Measurements from ENCODE around the gene VWA3B. TPM values are rescaled to one million over a fixed set of nuclear protein-coding genes. Genes with fewer than 3 reads are reported as not detected.

Gene VWA3B
- total RNA-seq, 1 experiment from 2014 or later, result not detected

GRCh38 chr2:98269274-98269673 lies 182.3 kb downstream of the VWA3B start:
- no peak overlapping the region for H3K27ac ChIP-seq (ENCODE audit: low read depth, low read length, poor library complexity, severe bottlenecking)
- no TSS peak for BruUV-seq (replicated peaks)
- DNase-seq (ENCODE audit: low spot score), result peak; percentile 59
- peaks cover 3% of the 10 kb centered on the region for H3K9me3 ChIP-seq (ENCODE audit: low read depth, low read length, poor library complexity, severe bottlenecking)
- CTCF ChIA-PET, result interaction anchor here (1.8 kb wide), 1 partner anchor 462 kb away, joined by 5 read pairs; no protein-coding TSS in a partner anchor
- no peak overlapping the region for H3K4me3 ChIP-seq (ENCODE audit: low read depth, low read length, poor library complexity, severe bottlenecking)
- POLR2A ChIA-PET (ENCODE audit: low non-redundant PET), result no interaction called here
- TF ChIP-seq EZH2 (IDR thresholded peaks at IDR 0.05; ENCODE audit: borderline replicate concordance, low read depth, low read length, poor library complexity, severe bottlenecking), result no peak
- TF ChIP-seq CTCF (conservative IDR thresholded peaks at IDR 0.05; ENCODE audit: low read depth, low read length), result peak; percentile 71
- no peaks in the 10 kb centered on the region for H3K36me3 ChIP-seq (ENCODE audit: insufficient read depth, low read length, poor library complexity, severe bottlenecking)
- intact Hi-C loops (cut with micrococcal nuclease; ENCODE audit: unreplicated experiment), result loop anchor here (1.0 to 5.0 kb wide), 2 partner anchors 463 to 677 kb away; no protein-coding TSS in a partner anchor
- no peaks in the 10 kb centered on the region for H3K4me1 ChIP-seq (ENCODE audit: insufficient read depth, low read length, poor library complexity, severe bottlenecking)
- peaks cover 6% of the 10 kb centered on the region for H3K27me3 ChIP-seq (replicated peaks; ENCODE audit: insufficient read depth, low read depth, low read length, poor library complexity)

GRCh38 chr2:98269830-98270229 lies 182.9 kb downstream of the VWA3B start:
- TF ChIP-seq CTCF (conservative IDR thresholded peaks at IDR 0.05; ENCODE audit: low read depth, low read length) (no peak), EZH2 (IDR thresholded peaks at IDR 0.05; ENCODE audit: borderline replicate concordance, low read depth, low read length, poor library complexity, severe bottlenecking) (no peak)
- CTCF ChIA-PET, result interaction anchor here (1.8 kb wide), 1 partner anchor 463 kb away, joined by 5 read pairs; no protein-coding TSS in a partner anchor
- BruUV-seq (replicated peaks), result no TSS peak
- Histone ChIP-seq H3K4me1 (ENCODE audit: insufficient read depth, low read length, poor library complexity, severe bottlenecking) (no peaks in the 10 kb centered on the region), H3K27me3 (replicated peaks; ENCODE audit: insufficient read depth, low read depth, low read length, poor library complexity) (peaks cover 6% of the 10 kb centered on the region), H3K4me3 (ENCODE audit: low read depth, low read length, poor library complexity, severe bottlenecking) (no peak overlapping the region), H3K36me3 (ENCODE audit: insufficient read depth, low read length, poor library complexity, severe bottlenecking) (no peaks in the 10 kb centered on the region), H3K9me3 (ENCODE audit: low read depth, low read length, poor library complexity, severe bottlenecking) (no peaks in the 10 kb centered on the region), H3K27ac (ENCODE audit: low read depth, low read length, poor library complexity, severe bottlenecking) (no peak overlapping the region)
- POLR2A ChIA-PET (ENCODE audit: low non-redundant PET), result no interaction called here
- DNase-seq (ENCODE audit: low spot score), result no peak
- intact Hi-C loops (cut with micrococcal nuclease; ENCODE audit: unreplicated experiment), result loop anchor here (1.0 to 5.0 kb wide), 2 partner anchors 464 to 678 kb away; no protein-coding TSS in a partner anchor

GRCh38 chr2:98277162-98277859 lies 190.3 kb downstream of the VWA3B start:
- intact Hi-C loops (cut with micrococcal nuclease; ENCODE audit: unreplicated experiment), result no loop called here

More at GRCh38 chr2:98277162-98277859, 190.3 kb downstream of the VWA3B start:
- BruUV-seq (replicated peaks), result no TSS peak
- H3K27me3 ChIP-seq (replicated peaks; ENCODE audit: insufficient read depth, low read depth, low read length, poor library complexity), result peaks cover 22% of the 10 kb centered on the region
- no peak overlapping the region for H3K27ac ChIP-seq (ENCODE audit: low read depth, low read length, poor library complexity, severe bottlenecking)
- peaks cover 11% of the 10 kb centered on the region for H3K4me1 ChIP-seq (ENCODE audit: insufficient read depth, low read length, poor library complexity, severe bottlenecking)
- no peak overlapping the region for H3K4me3 ChIP-seq (ENCODE audit: low read depth, low read length, poor library complexity, severe bottlenecking)
- ChIA-PET CTCF (no interaction called here), POLR2A (ENCODE audit: low non-redundant PET) (no interaction called here)
- H3K36me3 ChIP-seq (ENCODE audit: insufficient read depth, low read length, poor library complexity, severe bottlenecking), result no peaks in the 10 kb centered on the region
- no peaks in the 10 kb centered on the region for H3K9me3 ChIP-seq (ENCODE audit: low read depth, low read length, poor library complexity, severe bottlenecking)
- no peak for TF ChIP-seq CTCF (conservative IDR thresholded peaks at IDR 0.05; ENCODE audit: low read depth, low read length)
- no peak for TF ChIP-seq EZH2 (IDR thresholded peaks at IDR 0.05; ENCODE audit: borderline replicate concordance, low read depth, low read length, poor library complexity, severe bottlenecking)
- DNase-seq (ENCODE audit: low spot score), result no peak

All from A673 (cell line).